ENCODE data around the gene CCDC12.

GRCh38 chr3:46989146-46989810 is 12.7 kb upstream of the CCDC12 start:
- no peak for TF ChIP-seq CTCF (IDR thresholded peaks at IDR 0.05 in 2 of 3, conservative IDR thresholded peaks at IDR 0.05 in 1 of 3; ENCODE audit: borderline replicate concordance in 1 of 3, insufficient read depth in 1 of 3, low read depth in 2 of 3, low read length in 2 of 3)
- no peak for TF ChIP-seq POLR2A (IDR thresholded peaks at IDR 0.05; ENCODE audit: borderline replicate concordance, extremely low read depth, insufficient read depth, insufficient read length)
- TF ChIP-seq EZH2 (IDR thresholded peaks at IDR 0.05): no peak
- TF ChIP-seq SP1 (IDR thresholded peaks at IDR 0.05; ENCODE audit: low read depth): no peak
- TF ChIP-seq CEBPB (IDR thresholded peaks at IDR 0.05; ENCODE audit: low read depth): no peak
- no peak for TF ChIP-seq ELF1 (IDR thresholded peaks at IDR 0.05; ENCODE audit: borderline replicate concordance, low read depth)
- TF ChIP-seq RAD21 (IDR thresholded peaks at IDR 0.05; ENCODE audit: low read depth): no peak
- no peak for TF ChIP-seq ZFX (IDR thresholded peaks at IDR 0.05)
- no peak for TF ChIP-seq MAX (IDR thresholded peaks at IDR 0.05)
- no peak for TF ChIP-seq EZH2phosphoT487 (IDR thresholded peaks at IDR 0.05; ENCODE audit: borderline replicate concordance)
